Panc1 (cell line): Measurements from ENCODE around the gene CST5.

Source experiments
- CTCF ChIP-seq: fragments of 450-650 bp; IDR thresholded peaks from 2 replicates; pipeline ENCODE4 v1.5.1; 2017; ENCODE audit warnings: mild to moderate bottlenecking
- POLR2AphosphoS5 ChIP-seq: IDR thresholded peaks from 2 replicates; pipeline ENCODE4 v1.6.1; 2012; ENCODE audit warnings: mild to moderate bottlenecking, low read depth, low read length, moderate library complexity
- REST ChIP-seq, 2 experiments: IDR thresholded peaks; 2 replicates each; pipeline ENCODE4 v1.6.1; 2011 to 2012; ENCODE audit warnings: low read depth in 2 of 2, control low read depth in 1 of 2, low read length in 1 of 2, mild to moderate bottlenecking in 1 of 2, moderate library complexity in 1 of 2; ENCODE audit not compliant: insufficient read depth in 1 of 2
- SIN3A ChIP-seq: IDR thresholded peaks from 2 replicates; pipeline ENCODE4 v1.6.1; 2012; ENCODE audit warnings: low read depth, mild to moderate bottlenecking, low read length, moderate library complexity, borderline replicate concordance; ENCODE audit not compliant: insufficient read depth

- no peak for TF ChIP-seq CTCF
- no peak for TF ChIP-seq REST (IDR thresholded peaks at IDR 0.05; ENCODE audit: insufficient read depth in 1 of 2, low read depth in 2 of 2, low read length in 1 of 2)
- TF ChIP-seq SIN3A, result no peak
- TF ChIP-seq POLR2AphosphoS5, result no peak
These were observed 44.4 kb upstream of the CST5 start for GRCh38 chr20:23923891-23924435.
